B cell (primary cell): ENCODE results near the gene MARCHF10.

ENCODE experiments used
- CTCF ChIP-seq: fragments of 200-600 bp; IDR thresholded peaks from one replicate; pipeline ENCODE4 v1.8.0; 2022; ENCODE audit warnings: antibody characterized with exemption, mild to moderate bottlenecking
- EZH2 ChIP-seq: IDR thresholded peaks from 2 replicates; pipeline ENCODE4 v1.6.1; 2012; ENCODE audit warnings: borderline replicate concordance, low read depth, mild to moderate bottlenecking, moderate library complexity, low read length; ENCODE audit not compliant: insufficient read depth, poor library complexity, severe bottlenecking

- TF ChIP-seq CTCF (peak; percentile 83), EZH2 (no peak)
Observed at GRCh38 chr17:62703776-62704380, 104.2 kb downstream of the MARCHF10 start.
